Skeletal muscle satellite cell (primary cell): ENCODE data around the gene C3orf22.

Experiments
- H3K27me3 ChIP-seq: 2 replicates; pipeline ENCODE4 v1.7.0; 2013; ENCODE audit warnings: low read length; ENCODE audit not compliant: control insufficient read depth, insufficient read depth
- H3K36me3 ChIP-seq: 2 replicates; pipeline ENCODE4 v1.7.0; 2013; ENCODE audit warnings: mild to moderate bottlenecking, control low read depth, low read length; ENCODE audit not compliant: insufficient read depth
- H3K4me1 ChIP-seq: 2 replicates; pipeline ENCODE4 v1.7.0; 2013; ENCODE audit warnings: low read length; ENCODE audit not compliant: control insufficient read depth, insufficient read depth
- H3K4me2 ChIP-seq: 2 replicates; pipeline ENCODE4 v1.7.0; 2013; ENCODE audit warnings: mild to moderate bottlenecking, low read length
- H3K4me3 ChIP-seq: 2 replicates; pipeline ENCODE4 v1.7.0; 2013; ENCODE audit warnings: low read length
- H3K9ac ChIP-seq: 2 replicates; pipeline ENCODE4 v1.7.0; 2013; ENCODE audit warnings: mild to moderate bottlenecking, low read depth, low read length, moderate library complexity
- H3K9me3 ChIP-seq: replicated peaks from 2 replicates; pipeline ENCODE4 v1.7.0; 2013; ENCODE audit warnings: mild to moderate bottlenecking, control low read depth, low read length

Gene C3orf22

GRCh38 chr3:126512916-126513650 lies 45.6 kb downstream of the C3orf22 start:
- H3K9me3 ChIP-seq = no peaks in the 10 kb centered on the region
- H3K4me2 ChIP-seq = no peak overlapping the region
- H3K27me3 ChIP-seq = peaks cover 14% of the 10 kb centered on the region
- peaks cover 8% of the 10 kb centered on the region for H3K4me1 ChIP-seq
- H3K36me3 ChIP-seq = no peaks in the 10 kb centered on the region
- H3K4me3 ChIP-seq = no peak overlapping the region
- H3K9ac ChIP-seq = no peak overlapping the region

GRCh38 chr3:126512026-126512425 lies 46.7 kb downstream of the C3orf22 start:
- no peak overlapping the region for H3K4me2 ChIP-seq
- H3K36me3 ChIP-seq = no peaks in the 10 kb centered on the region
- peaks cover 8% of the 10 kb centered on the region for H3K4me1 ChIP-seq
- H3K4me3 ChIP-seq = no peak overlapping the region
- peaks cover 14% of the 10 kb centered on the region for H3K27me3 ChIP-seq
- H3K9me3 ChIP-seq = no peaks in the 10 kb centered on the region
- H3K9ac ChIP-seq = no peak overlapping the region

- Histone ChIP-seq H3K4me2 (no peak overlapping the region), H3K9me3 (no peaks in the 10 kb centered on the region), H3K4me3 (no peak overlapping the region), H3K4me1 (peaks cover 8% of the 10 kb centered on the region), H3K36me3 (no peaks in the 10 kb centered on the region), H3K27me3 (peaks cover 17% of the 10 kb centered on the region), H3K9ac (no peak overlapping the region)
Measured at GRCh38 chr3:126511291-126511690, 47.4 kb downstream of the C3orf22 start.

- no peak overlapping the region for H3K9ac ChIP-seq
- peaks cover 8% of the 10 kb centered on the region for H3K4me1 ChIP-seq
- no peak overlapping the region for H3K4me3 ChIP-seq
- peaks cover 22% of the 10 kb centered on the region for H3K27me3 ChIP-seq
- no peaks in the 10 kb centered on the region for H3K9me3 ChIP-seq
- H3K4me2 ChIP-seq = no peak overlapping the region
- no peaks in the 10 kb centered on the region for H3K36me3 ChIP-seq
Measured at GRCh38 chr3:126510308-126510910, 48.3 kb downstream of the C3orf22 start.

GRCh38 chr3:126509597-126510307 lies 49.0 kb downstream of the C3orf22 start:
- Histone ChIP-seq H3K4me3 (no peak overlapping the region), H3K36me3 (no peaks in the 10 kb centered on the region), H3K4me1 (peaks cover 8% of the 10 kb centered on the region), H3K27me3 (peaks cover 22% of the 10 kb centered on the region), H3K4me2 (no peak overlapping the region), H3K9ac (no peak overlapping the region), H3K9me3 (no peaks in the 10 kb centered on the region)

GRCh38 chr3:126508564-126508964 lies 50.2 kb downstream of the C3orf22 start:
- Histone ChIP-seq H3K9me3 (no peaks in the 10 kb centered on the region), H3K4me2 (no peak overlapping the region), H3K36me3 (no peaks in the 10 kb centered on the region), H3K4me3 (no peak overlapping the region), H3K9ac (no peak overlapping the region), H3K27me3 (peaks cover 22% of the 10 kb centered on the region), H3K4me1 (peaks cover 8% of the 10 kb centered on the region)

GRCh38 chr3:126507886-126508285 lies 50.8 kb downstream of the C3orf22 start:
- Histone ChIP-seq H3K4me3 (no peak overlapping the region), H3K9me3 (no peaks in the 10 kb centered on the region), H3K4me2 (no peak overlapping the region), H3K36me3 (no peaks in the 10 kb centered on the region), H3K9ac (no peak overlapping the region), H3K27me3 (peaks cover 22% of the 10 kb centered on the region), H3K4me1 (peaks cover 8% of the 10 kb centered on the region)

GRCh38 chr3:126503701-126504100 lies 55.0 kb downstream of the C3orf22 start:
- Histone ChIP-seq H3K4me3 (no peak overlapping the region), H3K4me1 (peaks cover 6% of the 10 kb centered on the region), H3K36me3 (no peaks in the 10 kb centered on the region), H3K27me3 (peaks cover 11% of the 10 kb centered on the region), H3K4me2 (no peak overlapping the region), H3K9ac (no peak overlapping the region), H3K9me3 (no peaks in the 10 kb centered on the region)

GRCh38 chr3:126502656-126503055 lies 56.1 kb downstream of the C3orf22 start:
- Histone ChIP-seq H3K4me1 (no peaks in the 10 kb centered on the region), H3K4me2 (no peak overlapping the region), H3K36me3 (no peaks in the 10 kb centered on the region), H3K9me3 (no peaks in the 10 kb centered on the region), H3K9ac (no peak overlapping the region), H3K4me3 (no peak overlapping the region), H3K27me3 (peaks cover 11% of the 10 kb centered on the region)

- Histone ChIP-seq H3K4me3 (no peak overlapping the region), H3K9me3 (no peaks in the 10 kb centered on the region), H3K27me3 (peaks cover 15% of the 10 kb centered on the region), H3K4me1 (no peaks in the 10 kb centered on the region), H3K36me3 (no peaks in the 10 kb centered on the region), H3K9ac (no peak overlapping the region), H3K4me2 (no peak overlapping the region)
Measured at GRCh38 chr3:126501736-126502135, 57.0 kb downstream of the C3orf22 start.

GRCh38 chr3:126501054-126501453 lies 57.7 kb downstream of the C3orf22 start:
- H3K4me2 ChIP-seq = no peak overlapping the region
- H3K27me3 ChIP-seq = peaks cover 9% of the 10 kb centered on the region
- no peaks in the 10 kb centered on the region for H3K9me3 ChIP-seq
- H3K4me3 ChIP-seq = no peak overlapping the region
- H3K9ac ChIP-seq = no peak overlapping the region
- H3K4me1 ChIP-seq = no peaks in the 10 kb centered on the region
- H3K36me3 ChIP-seq = no peaks in the 10 kb centered on the region
